Esophagus muscularis mucosa (tissue), 3 donors: Measurements from ENCODE around the gene SLC6A18.

Experiments used
- CTCF ChIP-seq, 3 experiments: fragments of 200-600 bp in 2 of 3; fragments of 450-650 bp in 1 of 3; sonication (generic) in 2 of 3; IDR thresholded peaks; one replicate each; pipeline ENCODE4 v1.5.1; 2017 to 2019; ENCODE audit warnings: antibody characterized with exemption in 3 of 3, mild to moderate bottlenecking in 2 of 3, moderate library complexity in 1 of 3
- POLR2A ChIP-seq: fragments of 450-650 bp; IDR thresholded peaks from one replicate; pipeline ENCODE4 v1.6.1; 2017; ENCODE audit warnings: antibody characterized with exemption, moderate library complexity, mild to moderate bottlenecking, low read depth
- POLR2AphosphoS5 ChIP-seq, 2 donors: sonication (generic); formaldehyde crosslinking; IDR thresholded peaks; one replicate each; pipeline ENCODE4 v1.6.1; 2017; ENCODE audit warnings: antibody characterized with exemption in 2 of 2

- no peak for TF ChIP-seq CTCF (IDR thresholded peaks at IDR 0.05)
- TF ChIP-seq POLR2A = no peak
- TF ChIP-seq POLR2AphosphoS5 (IDR thresholded peaks at IDR 0.05) = no peak
Measured at GRCh38 chr5:1186351-1187233, 38.6 kb upstream of the SLC6A18 start.
